MCF 10A (cell line): ENCODE results near the gene TARS1. TPM values are rescaled to one million over a fixed set of nuclear protein-coding genes. Genes with fewer than 3 reads are reported as not detected.

Source experiments
- BruUV-seq: library from RNA; stranded (reverse); fragments of 400-500 nt; replicated peaks from 2 replicates; lab custom pipeline; 2021; lab: Mats Ljungman, UMichigan
- CTCF ChIA-PET: fragments of 300-600 bp; sonication (Branson Sonifier 250); formaldehyde crosslinking; extraction: SDS; loops from one replicate; lab custom pipeline; 2021; ENCODE audit warnings: antibody characterized with exemption, inconsistent platforms; lab: Yijun Ruan, JAX
- POLR2A ChIA-PET: fragments of 300-600, 350-650 bp; sonication (Branson Sonifier 250); formaldehyde crosslinking; extraction: SDS; loops from one replicate; lab custom pipeline; 2020; ENCODE audit warnings: antibody characterized with exemption, inconsistent platforms; lab: Yijun Ruan, JAX
- DNase-seq: peaks from one replicate; pipeline ENCODE4 v3.0.0-alpha.2; 2018; ENCODE audit not compliant: unreplicated experiment
- H3K27ac Mint-ChIP-seq: one replicate; pipeline ENCODE4 v1.8.0; 2022; ENCODE audit warnings: mild to moderate bottlenecking, low read depth, mixed read lengths; ENCODE audit not compliant: unreplicated experiment
- H3K27me3 Mint-ChIP-seq: one replicate; pipeline ENCODE4 v1.8.0; 2022; ENCODE audit warnings: mixed read lengths; ENCODE audit not compliant: insufficient read depth, unreplicated experiment
- H3K36me3 Mint-ChIP-seq: one replicate; pipeline ENCODE4 v1.8.0; 2022; ENCODE audit warnings: mild to moderate bottlenecking, moderate library complexity, mixed read lengths; ENCODE audit not compliant: insufficient read depth, unreplicated experiment
- H3K4me1 Mint-ChIP-seq: one replicate; pipeline ENCODE4 v1.8.0; 2022; ENCODE audit warnings: mixed read lengths; ENCODE audit not compliant: insufficient read depth, unreplicated experiment
- H3K4me3 Mint-ChIP-seq: one replicate; pipeline ENCODE4 v1.8.0; 2022; ENCODE audit warnings: mild to moderate bottlenecking, moderate library complexity, mixed read lengths; ENCODE audit not compliant: unreplicated experiment
- H3K9me3 Mint-ChIP-seq: one replicate; pipeline ENCODE4 v1.8.0; 2022; ENCODE audit warnings: mixed read lengths; ENCODE audit not compliant: unreplicated experiment
- intact Hi-C: fragments of 100-400 bp; cut with micrococcal nuclease; formaldehyde crosslinking; loops from 2 replicates; pipeline ENCODE4 v1.14.1; 2022
- total RNA-seq: library from RNA; stranded (reverse); gene quantifications from 2 replicates; pipeline ENCODE4 v1.2.3, GENCODE V29; 2022
- TF ChIP-seq, protein P1 (sequence below): fragments of 200-600 bp; IDR thresholded peaks from one replicate; pipeline ENCODE4 v1.8.0; 2022; ENCODE audit warnings: antibody characterized with exemption, mild to moderate bottlenecking; ENCODE audit not compliant: unreplicated experiment

Gene TARS1
- total RNA-seq, 1 experiment from 2014 or later, result 469 TPM

DNA sequence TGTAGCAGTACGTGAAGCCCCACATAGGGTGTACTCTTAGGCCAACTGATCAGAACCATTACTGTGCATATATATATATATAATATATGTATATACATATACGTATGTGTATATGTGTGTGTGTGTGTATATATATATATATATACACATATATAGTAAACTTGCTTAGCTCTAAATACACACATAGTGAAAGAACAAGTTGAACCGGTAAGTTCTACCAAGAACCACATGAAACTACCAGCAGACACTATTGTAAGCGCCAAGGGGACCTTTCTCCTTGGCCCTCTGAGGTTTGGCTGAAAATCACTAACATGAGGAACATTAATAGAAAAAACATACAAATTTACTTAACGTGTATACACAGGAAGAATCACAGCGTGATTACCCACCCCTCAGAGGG lies 1.8 kb upstream of the TARS1 start:
- peaks cover 15% of the 10 kb centered on the region for H3K4me1 Mint-ChIP-seq
- no TSS peak for BruUV-seq
- ChIA-PET CTCF (interaction anchor here (0.6 to 2.5 kb wide), 6 partner anchors 495 to 1181 kb away, joined by 3 to 25 read pairs (median 4); no protein-coding TSS in a partner anchor), POLR2A (interaction anchor here (1.1 to 1.4 kb wide), 3 partner anchors 18 to 530 kb away, joined by 3 to 4 read pairs (median 3); no protein-coding TSS in a partner anchor)
- peak; percentile 4 for DNase-seq
- TF ChIP-seq, protein P1, sequence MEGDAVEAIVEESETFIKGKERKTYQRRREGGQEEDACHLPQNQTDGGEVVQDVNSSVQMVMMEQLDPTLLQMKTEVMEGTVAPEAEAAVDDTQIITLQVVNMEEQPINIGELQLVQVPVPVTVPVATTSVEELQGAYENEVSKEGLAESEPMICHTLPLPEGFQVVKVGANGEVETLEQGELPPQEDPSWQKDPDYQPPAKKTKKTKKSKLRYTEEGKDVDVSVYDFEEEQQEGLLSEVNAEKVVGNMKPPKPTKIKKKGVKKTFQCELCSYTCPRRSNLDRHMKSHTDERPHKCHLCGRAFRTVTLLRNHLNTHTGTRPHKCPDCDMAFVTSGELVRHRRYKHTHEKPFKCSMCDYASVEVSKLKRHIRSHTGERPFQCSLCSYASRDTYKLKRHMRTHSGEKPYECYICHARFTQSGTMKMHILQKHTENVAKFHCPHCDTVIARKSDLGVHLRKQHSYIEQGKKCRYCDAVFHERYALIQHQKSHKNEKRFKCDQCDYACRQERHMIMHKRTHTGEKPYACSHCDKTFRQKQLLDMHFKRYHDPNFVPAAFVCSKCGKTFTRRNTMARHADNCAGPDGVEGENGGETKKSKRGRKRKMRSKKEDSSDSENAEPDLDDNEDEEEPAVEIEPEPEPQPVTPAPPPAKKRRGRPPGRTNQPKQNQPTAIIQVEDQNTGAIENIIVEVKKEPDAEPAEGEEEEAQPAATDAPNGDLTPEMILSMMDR, result no peak
- no peak overlapping the region for H3K4me3 Mint-ChIP-seq
- peaks cover 7% of the 10 kb centered on the region for H3K36me3 Mint-ChIP-seq
- H3K9me3 Mint-ChIP-seq, result no peaks in the 10 kb centered on the region
- H3K27me3 Mint-ChIP-seq, result no peaks in the 10 kb centered on the region
- no peak overlapping the region for H3K27ac Mint-ChIP-seq
- intact Hi-C loops, result loop anchor here (5.0 kb wide), 1 partner anchor 1028 kb away; no protein-coding TSS in a partner anchor

DNA sequence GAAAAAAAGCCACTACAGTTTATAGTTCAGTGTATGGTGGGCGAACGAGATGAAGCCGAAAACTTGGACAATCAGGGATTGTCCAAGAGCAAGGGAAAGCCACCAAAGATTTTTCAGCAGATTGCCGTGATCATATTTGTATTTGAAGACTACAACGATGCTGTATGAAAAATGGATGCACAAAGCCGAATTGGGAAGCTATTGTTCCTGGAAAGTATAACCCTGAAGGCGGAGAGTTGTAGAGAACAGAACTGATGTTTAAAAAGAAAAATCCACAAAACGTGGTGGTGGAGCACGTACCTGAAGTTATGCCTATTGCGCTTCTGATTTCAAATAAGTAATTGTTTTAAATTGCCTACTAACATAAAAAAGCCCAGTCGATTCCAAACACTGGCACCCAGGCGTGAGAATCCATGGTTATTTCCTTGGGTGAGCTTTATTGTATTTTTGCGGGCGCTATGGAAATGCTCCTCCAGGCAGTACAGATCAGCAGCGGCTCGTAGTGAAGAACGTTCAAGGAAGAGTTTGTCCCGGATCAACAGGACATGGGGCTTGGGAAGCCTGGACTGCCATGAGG lies 772 bp upstream of the TARS1 start:
- Mint-ChIP-seq H3K4me1 (peaks cover 23% of the 10 kb centered on the region), H3K36me3 (peaks cover 16% of the 10 kb centered on the region), H3K27ac (no peak overlapping the region), H3K4me3 (no peak overlapping the region), H3K27me3 (no peaks in the 10 kb centered on the region), H3K9me3 (no peaks in the 10 kb centered on the region)
- CTCF ChIA-PET, result interaction anchor here (0.6 to 1.1 kb wide), 2 partner anchors 11 to 530 kb away, joined by 3 to 5 read pairs; no protein-coding TSS in a partner anchor
- POLR2A ChIA-PET, result interaction anchor here (0.7 to 5.7 kb wide), 15 partner anchors 16 to 1490 kb away, joined by 3 to 40 read pairs (median 4); partner anchors contain the start of gene AMACR
- intact Hi-C loops, result loop anchor here (5.0 to 10.0 kb wide), 2 partner anchors 1027 to 1475 kb away; partner anchors contain the start of genes BRIX1 and RAD1
- no peak for DNase-seq
- TF ChIP-seq, protein P1, result no peak
- TSS peak; percentile 61 for BruUV-seq

- TF ChIP-seq, protein P1, result no peak
- ChIA-PET POLR2A (interaction anchor here (0.7 to 5.7 kb wide), 13 partner anchors 14 to 1489 kb away, joined by 3 to 40 read pairs (median 4); no protein-coding TSS in a partner anchor), CTCF (interaction anchor here (0.5 to 1.1 kb wide), 3 partner anchors 10 to 78 kb away, joined by 3 read pairs; no protein-coding TSS in a partner anchor)
- DNase-seq, result peak; percentile 66
- TSS peak; percentile 60 for BruUV-seq
- intact Hi-C loops, result loop anchor here (10.0 kb wide), 1 partner anchor 1473 kb away; the partner anchor contains the start of genes BRIX1 and RAD1
- H3K36me3 Mint-ChIP-seq, result peaks cover 27% of the 10 kb centered on the region
- H3K9me3 Mint-ChIP-seq, result no peaks in the 10 kb centered on the region
- H3K27me3 Mint-ChIP-seq, result no peaks in the 10 kb centered on the region
- H3K4me1 Mint-ChIP-seq, result peaks cover 34% of the 10 kb centered on the region
- no peak overlapping the region for H3K27ac Mint-ChIP-seq
- H3K4me3 Mint-ChIP-seq, result no peak overlapping the region
Observed at GRCh38 chr5:33441241-33442177, 744 bp downstream of the TARS1 start.
